ENCODE measurements around the gene IL15RA.
A peak's percentile ranks its signal among the peaks of the same experiment; 100 is the strongest.
"Not testable (repeated sequence)": the region's sequence is repeated elsewhere in the genome, so short reads cannot be mapped to it uniquely, and the experiment has no call there.

The IL15RA gene

DNA sequence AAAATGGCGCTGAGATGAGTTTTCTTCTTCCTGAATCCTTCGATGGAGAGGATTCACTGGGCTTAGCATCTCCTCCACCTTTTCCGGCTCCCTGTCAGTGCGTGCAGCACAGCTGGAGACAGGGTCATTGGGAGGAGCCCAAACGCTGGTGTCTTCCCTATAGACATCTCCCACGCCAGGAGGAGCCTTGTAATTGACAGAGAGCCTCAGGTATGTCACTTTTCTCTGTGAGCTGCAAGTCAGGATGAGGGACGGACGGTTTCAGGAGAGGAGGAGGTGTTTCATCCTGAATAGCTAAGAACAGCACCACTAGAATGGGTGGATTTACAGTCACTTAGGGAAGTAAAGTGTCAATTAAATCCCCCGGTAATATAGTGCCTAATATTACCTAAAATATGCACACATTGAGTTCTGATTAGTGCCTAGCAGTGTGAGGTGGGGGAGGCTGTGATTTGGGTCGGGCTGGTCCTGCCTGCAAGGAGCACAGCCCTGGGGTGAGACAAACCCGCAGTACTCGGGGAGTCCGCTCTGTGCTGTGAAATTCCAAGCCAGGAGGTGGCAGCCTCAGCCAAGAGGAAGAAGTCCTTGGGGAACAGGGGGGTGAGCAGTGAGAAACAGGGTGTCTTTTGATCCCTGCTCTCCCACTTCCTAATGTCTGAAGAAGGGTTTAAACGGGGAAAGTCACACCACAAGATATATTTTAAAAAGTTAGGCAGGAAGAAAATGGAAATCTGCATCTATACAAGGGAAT is 28.2 kb downstream of the IL15RA start:
- peak in 1 of 2 experiments; percentile 40 for DNase-seq

DNA sequence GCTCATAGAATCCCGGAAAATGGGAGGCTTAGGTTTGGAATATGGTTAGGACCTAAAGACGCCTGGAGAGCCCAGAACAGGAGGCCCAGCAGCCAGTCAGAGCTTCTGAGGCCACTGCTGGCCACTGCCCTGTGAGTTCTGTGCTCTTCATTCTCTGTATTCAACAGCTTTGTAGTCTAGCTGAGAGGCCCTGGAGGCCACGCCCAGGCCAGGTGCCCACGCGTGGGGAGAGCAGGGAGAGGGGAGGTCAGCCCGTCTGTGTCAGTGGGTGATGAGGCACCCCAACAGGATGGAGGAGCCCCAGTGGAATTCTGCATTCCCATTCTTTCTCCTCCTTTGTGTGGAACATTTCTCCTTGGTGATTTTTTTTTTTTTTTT is 29.1 kb downstream of the IL15RA start:
- no peak for DNase-seq

DNA sequence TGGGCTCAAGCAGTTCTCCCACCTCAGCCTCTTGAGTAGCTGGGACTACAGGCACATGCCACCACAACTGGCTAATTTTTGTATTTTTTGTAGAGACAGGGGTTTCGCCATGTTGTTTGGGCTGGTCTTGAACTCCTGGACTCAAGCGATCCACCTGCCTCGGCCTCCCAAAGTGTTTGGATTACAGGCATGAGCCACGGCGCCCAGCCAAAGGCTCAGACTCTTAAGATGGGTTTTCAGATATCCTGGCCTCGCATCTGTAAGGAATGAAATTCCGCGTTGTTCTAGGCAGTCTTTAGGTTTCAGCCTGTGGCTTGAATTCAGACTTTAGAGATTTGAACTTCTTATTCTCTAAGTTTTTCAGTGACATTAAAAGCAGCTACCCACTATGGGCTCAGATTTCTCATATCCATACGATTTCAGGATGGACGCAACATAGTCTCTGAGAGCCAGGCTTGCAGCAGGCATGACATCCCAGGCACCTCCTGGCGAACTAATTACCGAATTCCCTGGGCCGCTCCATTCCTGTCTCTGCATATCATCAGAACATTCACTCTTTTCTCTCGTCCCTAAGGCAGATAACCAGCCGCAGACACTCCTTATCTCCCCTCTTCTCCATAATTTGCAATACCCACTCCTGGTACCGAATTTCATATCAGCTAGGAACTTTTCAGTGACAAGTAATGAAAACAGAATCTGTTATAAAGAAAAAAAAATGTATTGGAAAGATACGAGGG is 29.7 kb downstream of the IL15RA start:
- DNase-seq = no peak

DNA sequence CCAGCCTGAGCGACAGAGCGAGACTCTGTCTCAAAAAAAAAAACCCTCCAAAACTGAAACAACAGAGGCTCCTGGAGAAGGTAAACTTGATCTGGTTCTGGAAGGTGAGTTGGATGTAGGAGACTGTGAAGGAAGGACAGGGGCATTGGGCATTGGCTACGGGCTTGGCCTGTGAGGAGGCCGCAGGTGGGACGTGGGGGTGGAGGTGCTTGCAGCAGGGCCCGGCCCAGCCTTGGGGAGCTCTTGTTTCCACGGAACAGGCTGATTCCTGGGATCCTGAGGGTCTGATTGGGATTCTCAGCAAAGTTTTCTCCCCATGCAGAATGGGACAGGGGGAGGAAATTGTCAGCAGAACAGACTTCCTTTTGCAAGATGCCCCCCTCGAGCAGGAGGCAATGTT is 30.6 kb downstream of the IL15RA start:
- no peak for DNase-seq

DNA sequence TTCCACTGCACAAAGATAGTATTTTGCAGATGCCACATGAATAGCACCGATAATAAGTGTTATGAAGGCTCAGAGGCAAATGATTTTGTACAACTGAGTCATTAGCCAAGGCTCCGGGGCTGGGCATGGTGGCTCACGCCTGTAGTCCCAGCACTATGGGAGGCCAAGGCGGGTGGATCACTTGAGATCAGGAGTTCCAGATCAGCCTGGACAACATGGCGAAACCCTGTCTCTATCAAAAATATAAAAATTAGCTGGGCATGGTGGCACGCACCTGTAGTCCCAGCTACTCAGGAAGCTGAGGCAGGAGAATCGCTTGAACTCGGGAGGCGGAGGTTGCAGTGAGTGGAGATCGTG is 30.9 kb downstream of the IL15RA start:
- DNase-seq = not testable (repeated sequence)

DNA sequence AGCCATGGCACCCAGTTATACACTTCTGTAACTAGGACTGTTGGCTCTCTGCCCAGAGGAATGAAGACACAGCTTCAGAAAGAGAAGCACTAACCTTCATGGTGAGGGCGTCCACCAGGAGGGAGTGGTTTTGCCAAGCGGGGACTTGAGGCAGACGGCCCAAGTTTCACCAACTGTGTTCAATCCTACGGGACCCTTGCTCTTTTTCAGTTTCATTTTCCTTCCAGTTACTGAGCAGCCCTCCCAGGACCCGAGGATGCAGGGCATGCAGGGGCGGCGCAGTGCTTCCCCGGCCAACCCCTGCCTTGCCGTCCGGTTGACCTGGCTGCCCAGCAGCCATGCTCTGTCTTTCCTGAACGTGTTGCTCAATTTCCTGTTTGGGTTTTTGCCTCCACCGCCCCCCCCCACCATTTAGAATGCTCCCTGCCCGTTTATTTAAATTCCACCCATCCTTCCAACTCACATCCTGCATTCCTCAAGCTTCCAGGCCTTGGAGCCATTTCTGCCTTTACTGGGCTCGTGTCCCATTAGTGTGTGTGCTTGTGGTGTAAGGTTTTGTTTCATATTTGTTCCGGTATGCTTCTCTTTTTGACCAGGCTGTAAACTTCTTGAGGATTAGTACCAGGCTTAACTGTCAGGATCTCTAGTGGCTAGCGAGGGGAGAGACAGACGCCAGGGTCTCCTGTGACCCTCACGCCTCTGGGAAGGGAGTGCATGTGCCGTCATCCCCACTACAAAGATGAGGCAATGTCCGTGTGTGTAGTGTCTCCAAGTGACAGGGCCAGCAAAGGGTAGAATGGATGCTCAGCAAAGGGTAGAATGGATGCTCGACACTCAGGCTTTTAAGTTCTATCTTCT is 31.6 kb downstream of the IL15RA start:
- no peak for DNase-seq

DNA sequence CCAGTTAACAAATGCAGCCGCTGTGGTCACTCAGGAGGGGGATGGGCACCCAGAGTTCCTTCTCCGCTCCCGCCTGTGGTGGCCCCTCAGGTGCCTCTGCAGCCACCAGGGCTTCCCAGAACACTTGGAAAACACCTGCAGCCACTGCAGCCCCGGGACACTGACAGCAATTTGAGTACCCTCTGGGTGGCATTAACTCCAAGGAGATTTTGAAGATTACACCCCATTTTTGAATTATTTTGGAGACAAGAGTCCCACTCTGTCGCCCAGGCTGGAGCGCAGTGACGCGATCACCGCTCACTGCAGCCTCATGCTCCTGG is 32.2 kb downstream of the IL15RA start:
- no peak for DNase-seq

GRCh38 chr10:5944389-5945189 is 32.8 kb downstream of the IL15RA start:
- DNase-seq = no peak

DNA sequence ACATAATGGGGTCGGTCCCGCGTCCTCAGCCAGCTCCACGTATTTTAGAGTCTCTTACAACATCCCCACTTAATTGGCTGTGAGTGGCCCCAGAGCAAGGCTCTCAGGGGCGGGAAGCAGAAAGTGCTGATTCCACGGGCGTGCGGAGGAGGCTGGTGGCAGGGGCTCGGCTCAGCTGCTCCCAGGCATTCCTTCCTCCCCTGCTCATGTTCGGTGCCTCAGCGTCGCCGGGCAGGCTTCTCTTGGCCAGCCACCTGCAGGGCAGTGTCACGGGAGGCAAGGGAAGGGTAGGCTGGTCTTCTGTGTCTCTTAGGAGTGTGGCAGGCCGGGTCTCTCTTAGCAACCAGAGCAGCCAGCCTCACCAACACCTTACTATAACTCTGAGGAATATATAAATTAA is 33.8 kb downstream of the IL15RA start:
- DNase-seq = peak in 1 of 2 experiments; percentile 9

GRCh38 chr10:5942474-5942873 is 34.9 kb downstream of the IL15RA start:
- DNase-seq = no peak

- DNase-seq = no peak
These were observed 35.3 kb downstream of the IL15RA start for GRCh38 chr10:5942001-5942400.

DNA sequence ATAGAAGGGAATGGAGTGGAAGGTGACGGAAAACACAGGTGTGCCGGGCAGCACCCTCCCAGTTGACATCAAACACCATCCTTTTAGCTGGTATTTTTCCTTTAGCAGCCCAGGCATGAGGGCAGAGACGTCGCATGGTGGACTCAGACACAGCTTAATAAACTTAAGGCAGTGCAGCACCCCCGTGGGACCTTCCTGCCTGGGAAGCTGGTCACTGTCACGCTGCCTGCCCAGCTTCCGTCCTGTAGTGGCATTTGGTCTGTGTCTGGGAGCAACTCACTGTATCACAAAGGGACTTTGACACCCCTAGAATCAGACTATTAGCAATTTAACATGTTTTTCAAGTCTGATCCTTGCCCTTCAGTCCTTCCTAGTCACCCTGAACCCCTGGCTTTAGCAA is 35.8 kb downstream of the IL15RA start:
- DNase-seq = no peak

- no peak for DNase-seq
These were observed 36.5 kb downstream of the IL15RA start for GRCh38 chr10:5940807-5941218.

GRCh38 chr10:5938291-5938690 is 39.1 kb downstream of the IL15RA start:
- DNase-seq = no peak

DNA sequence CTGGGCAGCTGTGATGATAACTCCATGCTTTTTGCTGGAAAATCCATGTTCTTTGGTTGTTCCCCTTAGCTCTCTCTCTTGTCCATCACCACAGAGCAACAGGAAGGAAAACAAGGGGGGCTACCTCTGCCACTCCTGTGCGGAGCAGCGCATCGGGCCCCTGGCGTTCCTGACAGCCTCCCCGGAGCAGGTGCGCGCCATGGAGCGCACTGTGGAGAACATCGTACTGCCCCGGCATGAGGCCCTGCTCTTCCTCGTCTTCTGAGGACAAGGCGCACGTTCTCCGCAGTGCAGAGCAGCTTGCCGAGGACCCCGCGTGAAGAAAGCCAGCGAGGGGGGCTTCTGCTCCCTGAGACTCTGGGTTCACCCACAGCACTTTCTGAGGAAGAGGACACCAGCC is 40.3 kb downstream of the IL15RA start:
- DNase-seq = no peak

GRCh38 chr10:5935628-5936027 is 41.7 kb downstream of the IL15RA start:
- no peak for DNase-seq

GRCh38 chr10:5933909-5934546 is 43.3 kb downstream of the IL15RA start:
- no peak for DNase-seq

DNA sequence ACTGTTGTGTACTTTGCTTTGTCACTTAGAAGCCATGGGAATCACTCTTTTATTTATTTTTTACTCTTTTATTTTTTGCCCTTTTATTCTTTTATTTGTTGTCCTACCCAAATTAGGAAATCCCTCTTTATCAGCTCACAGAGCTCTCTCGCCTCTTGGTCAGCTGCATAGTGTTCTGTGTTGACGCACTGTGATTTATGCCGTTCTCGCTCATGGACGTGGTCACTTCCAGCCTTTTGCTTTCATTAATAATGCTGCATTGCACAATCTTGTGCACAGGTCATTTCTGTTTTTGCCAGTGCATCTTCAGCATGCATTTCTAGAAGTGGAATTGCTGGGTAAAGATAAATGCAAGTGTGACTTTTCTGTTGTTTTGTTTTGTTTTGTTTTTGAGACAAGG is 45.0 kb downstream of the IL15RA start:
- no peak for DNase-seq

DNA sequence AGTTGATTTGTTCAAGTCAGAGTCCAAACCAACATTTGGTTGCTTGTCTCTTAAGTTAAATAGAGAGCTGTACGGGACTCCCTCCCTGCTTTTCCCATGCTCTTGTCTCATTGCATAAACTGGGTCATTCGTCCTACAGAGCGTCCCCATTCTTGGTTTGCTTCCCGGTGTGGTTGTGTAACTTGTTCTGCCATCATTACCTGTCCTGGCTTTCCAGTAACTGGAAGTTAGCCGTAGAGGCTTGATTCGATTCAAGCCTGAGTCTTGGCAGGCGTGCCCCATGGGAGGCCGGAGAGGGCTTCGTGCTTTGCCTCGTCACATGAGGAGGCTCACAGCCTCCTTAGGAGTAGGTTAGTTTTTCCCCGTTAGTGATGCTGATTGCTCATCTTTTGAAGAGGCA is 47.1 kb downstream of the IL15RA start:
- DNase-seq = no peak

DNA sequence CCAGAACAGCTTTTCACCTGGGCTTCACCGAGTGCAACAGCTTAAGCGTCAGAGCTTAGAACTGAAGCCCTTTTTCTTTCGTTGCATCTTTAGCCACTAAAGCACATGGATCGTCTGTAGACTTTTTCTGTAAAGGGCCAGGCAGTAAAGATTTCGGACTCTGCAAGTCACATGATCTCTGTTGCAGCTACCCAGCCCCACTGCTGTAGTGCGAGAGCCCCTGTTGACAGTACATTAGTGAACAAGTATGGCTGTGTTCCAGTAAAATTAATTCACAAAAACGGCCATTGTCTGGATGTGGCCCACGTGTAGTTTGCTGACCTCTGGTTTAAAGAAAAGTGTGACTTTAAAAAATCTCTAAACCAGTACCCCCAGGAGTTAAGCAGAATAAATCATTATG is 47.9 kb downstream of the IL15RA start:
- no peak for DNase-seq

GRCh38 chr10:5927306-5927705 is 50.0 kb downstream of the IL15RA start:
- no peak for DNase-seq

GRCh38 chr10:5924889-5925288 is 52.5 kb downstream of the IL15RA start:
- DNase-seq = no peak

- DNase-seq = no peak
These were observed 55.6 kb downstream of the IL15RA start for GRCh38 chr10:5921746-5922145.
